ENCODE results near the gene DEFB108B.
A peak's percentile ranks its signal among the peaks of the same experiment; 100 is the strongest.
"Not testable (repeated sequence)": the region's sequence is repeated elsewhere in the genome, so short reads cannot be mapped to it uniquely, and the experiment has no call there.

DNA sequence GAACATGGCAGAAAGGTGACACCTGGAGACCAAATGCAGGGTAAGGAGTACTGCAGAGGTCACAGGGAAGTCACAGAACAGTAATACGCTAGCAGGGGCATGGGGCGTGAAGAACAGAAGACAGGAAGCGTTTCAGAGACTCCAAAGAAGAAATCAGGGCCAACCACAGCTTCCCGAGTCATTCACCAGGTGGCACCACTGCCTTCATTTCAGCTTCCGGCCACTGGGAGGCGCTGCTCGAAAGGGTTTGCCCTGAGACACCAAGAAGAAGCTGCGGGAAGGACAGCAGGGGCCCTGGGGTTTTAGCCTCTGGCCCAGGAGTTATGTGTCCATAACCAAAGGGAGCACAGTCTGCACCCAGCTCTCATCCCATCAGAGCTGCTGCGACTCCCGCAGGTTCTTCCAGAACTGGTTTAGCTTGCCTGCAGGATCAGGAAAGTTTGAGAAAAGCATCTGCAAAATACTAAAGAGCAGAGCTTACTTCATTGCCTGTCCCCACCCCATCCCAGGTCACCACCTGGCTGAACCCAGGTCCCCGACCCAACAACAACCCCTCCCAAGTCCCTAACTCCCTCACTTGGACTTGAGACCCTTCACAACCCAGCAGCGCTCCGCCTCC lies 32.6 kb upstream of the DEFB108B start:
- TF ChIP-seq TAF1 (IDR thresholded peaks at IDR 0.05; ENCODE audit: low read depth); REST (IDR thresholded peaks at IDR 0.05; ENCODE audit: borderline replicate concordance); POLR2AphosphoS5 (IDR thresholded peaks at IDR 0.05): not testable (repeated sequence)
- TF ChIP-seq, protein P1, sequence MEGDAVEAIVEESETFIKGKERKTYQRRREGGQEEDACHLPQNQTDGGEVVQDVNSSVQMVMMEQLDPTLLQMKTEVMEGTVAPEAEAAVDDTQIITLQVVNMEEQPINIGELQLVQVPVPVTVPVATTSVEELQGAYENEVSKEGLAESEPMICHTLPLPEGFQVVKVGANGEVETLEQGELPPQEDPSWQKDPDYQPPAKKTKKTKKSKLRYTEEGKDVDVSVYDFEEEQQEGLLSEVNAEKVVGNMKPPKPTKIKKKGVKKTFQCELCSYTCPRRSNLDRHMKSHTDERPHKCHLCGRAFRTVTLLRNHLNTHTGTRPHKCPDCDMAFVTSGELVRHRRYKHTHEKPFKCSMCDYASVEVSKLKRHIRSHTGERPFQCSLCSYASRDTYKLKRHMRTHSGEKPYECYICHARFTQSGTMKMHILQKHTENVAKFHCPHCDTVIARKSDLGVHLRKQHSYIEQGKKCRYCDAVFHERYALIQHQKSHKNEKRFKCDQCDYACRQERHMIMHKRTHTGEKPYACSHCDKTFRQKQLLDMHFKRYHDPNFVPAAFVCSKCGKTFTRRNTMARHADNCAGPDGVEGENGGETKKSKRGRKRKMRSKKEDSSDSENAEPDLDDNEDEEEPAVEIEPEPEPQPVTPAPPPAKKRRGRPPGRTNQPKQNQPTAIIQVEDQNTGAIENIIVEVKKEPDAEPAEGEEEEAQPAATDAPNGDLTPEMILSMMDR (IDR thresholded peaks at IDR 0.05; ENCODE audit: poor library complexity, severe bottlenecking) = peak; percentile 27

Measured in neural cell (in vitro differentiated cells).